Measurements from ENCODE around the gene NRP2. TPM values are rescaled to one million over a fixed set of nuclear protein-coding genes. Genes with fewer than 3 reads are reported as not detected.

NRP2 gene
- total RNA-seq, 5 donors from 2014 or later (not counting 1 experiment from before 2014, with no cell fraction given), result 0.85 to 1.1 (median 0.93) TPM; not detected in 2

GRCh38 chr2:205680067-205680466 lies 2.2 kb upstream of the NRP2 start:
- WGBS (ENCODE audit: insufficient coverage), result 28% methylated on average over 3 of the region's 3 CpGs
- peaks cover 40 to 45% of the 10 kb centered on the region in 2 donors for H3K27me3 Mint-ChIP-seq

GRCh38 chr2:205680903-205681302 lies 1.4 kb upstream of the NRP2 start:
- H3K4me3 Mint-ChIP-seq, result peak overlapping the region in 1 of 3 donors; percentile 4
- POLR2A ChIA-PET, result interaction anchor here in 1 of 2 donors (0.6 kb wide), 1 partner anchor 636 kb away, joined by 3 read pairs; no protein-coding TSS in a partner anchor
- H3K9me3 ChIP-seq, result no peaks in the 10 kb centered on the region
- no peak overlapping the region for H3K27ac Mint-ChIP-seq
- H3K27me3 Mint-ChIP-seq, result peaks cover 40 to 52% of the 10 kb centered on the region in 2 donors
- no peak overlapping the region for H3K27ac ChIP-seq (ENCODE audit: low read length)
- peaks cover 3 to 50% of the 10 kb centered on the region in 2 experiments for H3K27me3 ChIP-seq (replicated peaks in 1 of 2; ENCODE audit: control insufficient read depth in 2 of 2, extremely low read depth in 1 of 2, insufficient read depth in 2 of 2, low read length in 1 of 2)
- no peaks in the 10 kb centered on the region for H3K9me3 Mint-ChIP-seq
- ATAC-seq (replicated peaks in 1 of 4) (no peak), DNase-seq (no peak)
- no CpG with 5 or more reads among the region's 4 CpGs for WGBS (ENCODE audit: insufficient coverage)
- no peaks in the 10 kb centered on the region for H3K36me3 Mint-ChIP-seq
- H3K36me3 ChIP-seq (ENCODE audit: control insufficient read depth in 2 of 2, extremely low read depth in 1 of 2, insufficient read depth in 1 of 2, low read length in 1 of 2), result no peaks in the 10 kb centered on the region
- H3K4me3 ChIP-seq (ENCODE audit: control insufficient read depth in 1 of 2, extremely low read depth in 1 of 2, low read length in 1 of 2), result no peak overlapping the region
- CTCF ChIA-PET, result interaction anchor here (0.6 to 1.4 kb wide), 11 partner anchors 8 to 1540 kb away, joined by 3 to 8 read pairs (median 3); no protein-coding TSS in a partner anchor
- peaks cover 3 to 23% of the 10 kb centered on the region in 2 experiments for H3K4me1 ChIP-seq (ENCODE audit: control insufficient read depth in 1 of 2, extremely low read depth in 1 of 2, insufficient read depth in 2 of 2, low read length in 2 of 2)
- peaks cover 18 to 32% (median 23%) of the 10 kb centered on the region in 3 donors for H3K4me1 Mint-ChIP-seq

More at GRCh38 chr2:205680067-205680466, 2.2 kb upstream of the NRP2 start:
- no peaks in the 10 kb centered on the region for H3K9me3 Mint-ChIP-seq
- POLR2A ChIA-PET, result no interaction called here
- no peak overlapping the region for H3K4me3 Mint-ChIP-seq
- H3K27me3 ChIP-seq (replicated peaks in 1 of 2; ENCODE audit: control insufficient read depth in 2 of 2, extremely low read depth in 1 of 2, insufficient read depth in 2 of 2, low read length in 1 of 2), result peaks cover 3 to 43% of the 10 kb centered on the region in 2 experiments
- DNase-seq (peak in 18 of 35 experiments; percentile 5 to 60 (median 20)), ATAC-seq (replicated peaks in 1 of 4) (peak in 3 of 4 experiments; percentile 38 to 47 (median 43))
- no peaks in the 10 kb centered on the region for H3K36me3 ChIP-seq (ENCODE audit: control insufficient read depth in 2 of 2, extremely low read depth in 1 of 2, insufficient read depth in 1 of 2, low read length in 1 of 2)
- peaks cover 3 to 17% of the 10 kb centered on the region in 2 experiments for H3K4me1 ChIP-seq (ENCODE audit: control insufficient read depth in 1 of 2, extremely low read depth in 1 of 2, insufficient read depth in 2 of 2, low read length in 2 of 2)
- H3K4me1 Mint-ChIP-seq, result peaks cover 18 to 28% (median 21%) of the 10 kb centered on the region in 3 donors
- no peak overlapping the region for H3K27ac ChIP-seq (ENCODE audit: low read length)
- H3K36me3 Mint-ChIP-seq, result no peaks in the 10 kb centered on the region
- no peak overlapping the region for H3K27ac Mint-ChIP-seq
- H3K9me3 ChIP-seq, result no peaks in the 10 kb centered on the region
- no peak overlapping the region for H3K4me3 ChIP-seq (ENCODE audit: control insufficient read depth in 1 of 2, extremely low read depth in 1 of 2, low read length in 1 of 2)
- CTCF ChIA-PET, result interaction anchor here (0.6 to 1.1 kb wide), 4 partner anchors 9 to 37 kb away, joined by 3 to 6 read pairs (median 4); no protein-coding TSS in a partner anchor

GRCh38 chr2:205681401-205682238 lies 681 bp upstream of the NRP2 start:
- no peak overlapping the region for H3K27ac Mint-ChIP-seq
- POLR2A ChIA-PET, result interaction anchor here in 1 of 2 donors (0.6 kb wide), 1 partner anchor 636 kb away, joined by 3 read pairs; no protein-coding TSS in a partner anchor
- DNase-seq, result no peak
- Histone ChIP-seq H3K4me3 (ENCODE audit: control insufficient read depth in 1 of 2, extremely low read depth in 1 of 2, low read length in 1 of 2) (peak overlapping the region in 1 of 2 donors; percentile 60), H3K27ac (ENCODE audit: low read length) (no peak overlapping the region), H3K4me1 (ENCODE audit: control insufficient read depth in 1 of 2, extremely low read depth in 1 of 2, insufficient read depth in 2 of 2, low read length in 2 of 2) (peaks cover 3 to 30% of the 10 kb centered on the region in 2 experiments), H3K27me3 (replicated peaks in 1 of 2; ENCODE audit: control insufficient read depth in 2 of 2, extremely low read depth in 1 of 2, insufficient read depth in 2 of 2, low read length in 1 of 2) (peaks cover 3 to 58% of the 10 kb centered on the region in 2 experiments), H3K36me3 (ENCODE audit: control insufficient read depth in 2 of 2, extremely low read depth in 1 of 2, insufficient read depth in 1 of 2, low read length in 1 of 2) (no peaks in the 10 kb centered on the region), H3K9me3 (no peaks in the 10 kb centered on the region)
- peak in 2 of 4 experiments; percentile 26 to 34 for ATAC-seq (replicated peaks in 1 of 4)
- no peaks in the 10 kb centered on the region for H3K9me3 Mint-ChIP-seq
- peaks cover 18 to 40% (median 29%) of the 10 kb centered on the region in 3 donors for H3K4me1 Mint-ChIP-seq
- H3K36me3 Mint-ChIP-seq, result no peaks in the 10 kb centered on the region
- CTCF ChIA-PET, result interaction anchor here (0.6 to 1.4 kb wide), 8 partner anchors 11 to 1541 kb away, joined by 3 to 8 read pairs (median 3); no protein-coding TSS in a partner anchor
- peaks cover 41 to 58% of the 10 kb centered on the region in 2 donors for H3K27me3 Mint-ChIP-seq
- 17% methylated on average over 25 of the region's 49 CpGs for WGBS (ENCODE audit: insufficient coverage)
- H3K4me3 Mint-ChIP-seq, result peak overlapping the region; percentile 65 to 78 (median 69)

DNA sequence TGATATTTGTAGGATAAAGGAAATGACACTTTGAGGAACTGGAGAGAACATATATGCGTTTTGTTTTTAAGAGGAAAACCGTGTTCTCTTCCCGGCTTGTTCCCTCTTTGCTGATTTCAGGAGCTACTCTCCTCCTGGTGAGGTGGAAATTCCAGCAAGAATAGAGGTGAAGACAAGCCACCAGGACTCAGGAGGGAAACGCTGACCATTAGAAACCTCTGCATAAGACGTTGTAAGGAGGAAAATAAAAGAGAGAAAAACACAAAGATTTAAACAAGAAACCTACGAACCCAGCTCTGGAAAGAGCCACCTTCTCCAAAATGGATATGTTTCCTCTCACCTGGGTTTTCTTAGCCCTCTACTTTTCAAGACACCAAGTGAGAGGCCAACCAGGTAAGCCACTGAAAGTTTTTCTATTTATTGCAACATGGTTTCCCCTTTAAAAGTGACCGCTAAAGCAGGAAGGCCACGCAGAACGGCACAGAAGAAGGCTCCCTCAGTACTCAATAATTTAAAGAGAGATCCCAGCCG lies 735 bp downstream of the NRP2 start:
- WGBS (ENCODE audit: insufficient coverage), result 10% methylated on average over 3 of the region's 10 CpGs
- ATAC-seq (replicated peaks in 1 of 4) (no peak), DNase-seq (no peak)
- H3K27ac Mint-ChIP-seq, result peak overlapping the region in 1 of 2 donors; percentile 27
- ChIA-PET POLR2A (no interaction called here), CTCF (interaction anchor here in 1 of 2 donors (0.8 kb wide), 1 partner anchor 1415 kb away, joined by 3 read pairs; no protein-coding TSS in a partner anchor)
- no peaks in the 10 kb centered on the region for H3K36me3 Mint-ChIP-seq
- H3K4me3 ChIP-seq (ENCODE audit: control insufficient read depth in 1 of 2, extremely low read depth in 1 of 2, low read length in 1 of 2), result peak overlapping the region in 1 of 2 donors; percentile 60
- H3K27ac ChIP-seq (ENCODE audit: low read length), result no peak overlapping the region
- H3K36me3 ChIP-seq (ENCODE audit: control insufficient read depth in 2 of 2, extremely low read depth in 1 of 2, insufficient read depth in 1 of 2, low read length in 1 of 2), result no peaks in the 10 kb centered on the region
- H3K4me1 Mint-ChIP-seq, result peaks cover 18 to 44% (median 30%) of the 10 kb centered on the region in 3 donors
- peak overlapping the region; percentile 54 to 78 (median 63) for H3K4me3 Mint-ChIP-seq
- H3K4me1 ChIP-seq (ENCODE audit: control insufficient read depth in 1 of 2, extremely low read depth in 1 of 2, insufficient read depth in 2 of 2, low read length in 2 of 2), result peaks cover 3 to 31% of the 10 kb centered on the region in 2 experiments
- no peaks in the 10 kb centered on the region for H3K9me3 ChIP-seq
- no peaks in the 10 kb centered on the region for H3K9me3 Mint-ChIP-seq
- peaks cover 50 to 71% of the 10 kb centered on the region in 2 donors for H3K27me3 Mint-ChIP-seq
- peaks cover 6 to 68% of the 10 kb centered on the region in 2 experiments for H3K27me3 ChIP-seq (replicated peaks in 1 of 2; ENCODE audit: control insufficient read depth in 2 of 2, extremely low read depth in 1 of 2, insufficient read depth in 2 of 2, low read length in 1 of 2)

- Histone ChIP-seq H3K27me3 (replicated peaks in 1 of 2; ENCODE audit: control insufficient read depth in 2 of 2, extremely low read depth in 1 of 2, insufficient read depth in 2 of 2, low read length in 1 of 2) (peaks cover 6 to 68% of the 10 kb centered on the region in 2 experiments), H3K9me3 (no peaks in the 10 kb centered on the region), H3K36me3 (ENCODE audit: control insufficient read depth in 2 of 2, extremely low read depth in 1 of 2, insufficient read depth in 1 of 2, low read length in 1 of 2) (no peaks in the 10 kb centered on the region), H3K27ac (ENCODE audit: low read length) (no peak overlapping the region), H3K4me1 (ENCODE audit: control insufficient read depth in 1 of 2, extremely low read depth in 1 of 2, insufficient read depth in 2 of 2, low read length in 2 of 2) (peaks cover 3 to 31% of the 10 kb centered on the region in 2 experiments), H3K4me3 (ENCODE audit: control insufficient read depth in 1 of 2, extremely low read depth in 1 of 2, low read length in 1 of 2) (peak overlapping the region in 1 of 2 donors; percentile 7)
- ChIA-PET POLR2A (no interaction called here), CTCF (interaction anchor here (0.6 to 1.3 kb wide), 2 partner anchors 8 to 992 kb away, joined by 3 to 4 read pairs; no protein-coding TSS in a partner anchor)
- Mint-ChIP-seq H3K9me3 (no peaks in the 10 kb centered on the region), H3K36me3 (no peaks in the 10 kb centered on the region), H3K4me3 (peak overlapping the region; percentile 18 to 78 (median 51)), H3K27ac (peak overlapping the region in 1 of 2 donors; percentile 10), H3K4me1 (peaks cover 18 to 44% (median 30%) of the 10 kb centered on the region in 3 donors), H3K27me3 (peaks cover 56 to 74% of the 10 kb centered on the region in 2 donors)
- WGBS (ENCODE audit: insufficient coverage), result no CpG with 5 or more reads among the region's 10 CpGs
- DNase-seq, result no peak
- no peak for ATAC-seq (replicated peaks in 1 of 4)
Measured at GRCh38 chr2:205683502-205684367, 1.4 kb downstream of the NRP2 start.

All from T-cell (primary cell).